ENCODE results near the gene CNNM2. TPM values are rescaled to one million over a fixed set of nuclear protein-coding genes. Genes with fewer than 3 reads are reported as not detected.

The CNNM2 gene
- total RNA-seq, 3 donors from 2014 or later (not counting 1 experiment from before 2014, with no cell fraction given), result 8.6 to 18.0 (median 16.7) TPM

DNA sequence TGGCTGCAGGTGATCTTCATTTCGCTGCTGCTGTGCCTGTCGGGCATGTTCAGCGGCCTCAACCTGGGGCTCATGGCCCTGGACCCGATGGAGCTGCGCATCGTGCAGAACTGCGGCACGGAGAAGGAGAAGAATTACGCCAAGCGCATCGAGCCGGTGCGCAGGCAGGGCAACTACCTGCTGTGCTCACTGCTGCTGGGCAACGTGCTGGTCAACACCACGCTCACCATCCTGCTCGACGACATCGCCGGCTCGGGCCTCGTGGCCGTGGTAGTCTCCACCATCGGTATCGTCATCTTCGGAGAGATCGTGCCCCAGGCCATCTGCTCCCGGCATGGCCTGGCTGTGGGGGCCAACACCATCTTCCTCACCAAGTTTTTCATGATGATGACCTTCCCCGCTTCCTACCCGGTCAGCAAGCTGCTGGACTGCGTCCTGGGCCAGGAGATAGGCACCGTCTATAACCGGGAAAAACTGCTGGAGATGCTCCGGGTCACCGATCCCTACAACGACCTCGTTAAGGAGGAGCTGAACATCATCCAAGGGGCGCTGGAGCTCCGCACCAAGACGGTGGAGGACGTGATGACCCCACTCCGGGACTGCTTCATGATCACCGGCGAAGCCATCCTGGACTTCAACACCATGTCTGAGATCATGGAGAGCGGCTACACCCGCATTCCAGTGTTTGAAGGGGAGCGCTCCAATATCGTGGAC, 1.3 kb downstream of the CNNM2 start:
- Histone ChIP-seq H3K27me3 (ENCODE audit: control insufficient read depth, insufficient read depth, low read length) (no peaks in the 10 kb centered on the region), H3K36me3 (ENCODE audit: control insufficient read depth, insufficient read depth, low read length) (no peaks in the 10 kb centered on the region), H3K9me3 (ENCODE audit: control insufficient read depth, insufficient read depth, low read length) (no peaks in the 10 kb centered on the region), H3K4me1 (ENCODE audit: control insufficient read depth, insufficient read depth, low read length) (peaks cover 27% of the 10 kb centered on the region), H3K27ac (ENCODE audit: low read length) (no peak overlapping the region), H3K4me3 (ENCODE audit: low read length) (peak overlapping the region; percentile 97)
- Mint-ChIP-seq H3K9me3 (no peaks in the 10 kb centered on the region), H3K36me3 (no peaks in the 10 kb centered on the region), H3K4me3 (peak overlapping the region; percentile 94), H3K27ac (peak overlapping the region in 1 of 2 donors; percentile 98), H3K4me1 (peaks cover 40 to 68% of the 10 kb centered on the region in 2 donors), H3K27me3 (ENCODE audit: low read depth in 2 of 2) (peaks cover 10 to 12% of the 10 kb centered on the region in 2 donors)
- WGBS (ENCODE audit: insufficient coverage), result 51% methylated on average over 47 of the region's 47 CpGs
- intact Hi-C loops (cut with micrococcal nuclease), result loop anchor here (2.0 to 5.0 kb wide), 3 partner anchors 272 to 448 kb away; partner anchors contain the start of genes NT5C2 and TAF5
- no peak for ATAC-seq
- peak; percentile 16 to 32 for DNase-seq
- TF ChIP-seq, protein P1, sequence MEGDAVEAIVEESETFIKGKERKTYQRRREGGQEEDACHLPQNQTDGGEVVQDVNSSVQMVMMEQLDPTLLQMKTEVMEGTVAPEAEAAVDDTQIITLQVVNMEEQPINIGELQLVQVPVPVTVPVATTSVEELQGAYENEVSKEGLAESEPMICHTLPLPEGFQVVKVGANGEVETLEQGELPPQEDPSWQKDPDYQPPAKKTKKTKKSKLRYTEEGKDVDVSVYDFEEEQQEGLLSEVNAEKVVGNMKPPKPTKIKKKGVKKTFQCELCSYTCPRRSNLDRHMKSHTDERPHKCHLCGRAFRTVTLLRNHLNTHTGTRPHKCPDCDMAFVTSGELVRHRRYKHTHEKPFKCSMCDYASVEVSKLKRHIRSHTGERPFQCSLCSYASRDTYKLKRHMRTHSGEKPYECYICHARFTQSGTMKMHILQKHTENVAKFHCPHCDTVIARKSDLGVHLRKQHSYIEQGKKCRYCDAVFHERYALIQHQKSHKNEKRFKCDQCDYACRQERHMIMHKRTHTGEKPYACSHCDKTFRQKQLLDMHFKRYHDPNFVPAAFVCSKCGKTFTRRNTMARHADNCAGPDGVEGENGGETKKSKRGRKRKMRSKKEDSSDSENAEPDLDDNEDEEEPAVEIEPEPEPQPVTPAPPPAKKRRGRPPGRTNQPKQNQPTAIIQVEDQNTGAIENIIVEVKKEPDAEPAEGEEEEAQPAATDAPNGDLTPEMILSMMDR (IDR thresholded peaks at IDR 0.05), result no peak

DNA sequence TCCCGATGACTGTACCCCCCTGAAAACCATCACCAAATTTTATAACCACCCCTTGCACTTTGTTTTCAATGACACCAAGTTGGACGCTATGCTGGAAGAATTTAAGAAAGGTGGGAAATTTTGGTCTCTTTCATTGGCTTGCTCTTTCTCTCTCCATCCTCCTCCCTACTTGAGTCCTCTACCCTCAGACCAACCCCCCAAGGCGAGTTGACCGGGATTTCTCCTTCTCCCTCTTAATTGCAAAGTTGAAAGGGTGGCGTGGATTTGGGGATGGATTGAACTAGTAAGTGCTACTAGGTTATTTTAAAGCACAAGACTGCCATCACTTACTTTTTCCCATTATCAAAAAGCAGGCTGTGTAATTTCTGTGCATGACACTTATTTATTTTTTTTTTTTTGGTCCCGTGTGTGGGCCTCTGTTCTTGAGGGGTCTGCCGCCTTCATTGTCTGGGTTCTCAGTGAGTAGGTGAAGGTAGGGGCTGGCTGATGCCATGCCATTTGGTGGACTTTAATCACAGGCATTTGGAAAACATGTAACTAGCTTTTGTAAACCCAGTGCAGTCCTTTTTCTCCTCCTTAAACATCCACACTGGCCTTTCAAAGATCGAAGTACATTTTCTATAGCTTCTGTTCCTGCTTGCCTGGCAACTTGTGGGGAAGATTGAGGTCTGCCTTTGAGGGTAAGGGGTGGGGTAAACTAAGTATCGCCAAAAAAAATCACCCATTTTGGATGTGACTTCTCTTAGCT, 2.1 kb downstream of the CNNM2 start:
- Mint-ChIP-seq H3K4me3 (peak overlapping the region; percentile 94), H3K9me3 (no peaks in the 10 kb centered on the region), H3K4me1 (peaks cover 40 to 68% of the 10 kb centered on the region in 2 donors), H3K27ac (peak overlapping the region in 1 of 2 donors; percentile 11), H3K36me3 (no peaks in the 10 kb centered on the region), H3K27me3 (ENCODE audit: low read depth in 2 of 2) (peaks cover 6 to 8% of the 10 kb centered on the region in 2 donors)
- no peak for DNase-seq
- Histone ChIP-seq H3K9me3 (ENCODE audit: control insufficient read depth, insufficient read depth, low read length) (no peaks in the 10 kb centered on the region), H3K4me3 (ENCODE audit: low read length) (no peak overlapping the region), H3K27ac (ENCODE audit: low read length) (no peak overlapping the region), H3K36me3 (ENCODE audit: control insufficient read depth, insufficient read depth, low read length) (no peaks in the 10 kb centered on the region), H3K27me3 (ENCODE audit: control insufficient read depth, insufficient read depth, low read length) (no peaks in the 10 kb centered on the region), H3K4me1 (ENCODE audit: control insufficient read depth, insufficient read depth, low read length) (peaks cover 27% of the 10 kb centered on the region)
- intact Hi-C loops (cut with micrococcal nuclease), result loop anchor here (2.0 to 5.0 kb wide), 3 partner anchors 273 to 447 kb away; partner anchors contain the start of genes NT5C2 and TAF5
- ATAC-seq, result no peak
- TF ChIP-seq, protein P1 (IDR thresholded peaks at IDR 0.05), result no peak
- 67% methylated on average over 5 of the region's 9 CpGs for WGBS (ENCODE audit: insufficient coverage)

DNA sequence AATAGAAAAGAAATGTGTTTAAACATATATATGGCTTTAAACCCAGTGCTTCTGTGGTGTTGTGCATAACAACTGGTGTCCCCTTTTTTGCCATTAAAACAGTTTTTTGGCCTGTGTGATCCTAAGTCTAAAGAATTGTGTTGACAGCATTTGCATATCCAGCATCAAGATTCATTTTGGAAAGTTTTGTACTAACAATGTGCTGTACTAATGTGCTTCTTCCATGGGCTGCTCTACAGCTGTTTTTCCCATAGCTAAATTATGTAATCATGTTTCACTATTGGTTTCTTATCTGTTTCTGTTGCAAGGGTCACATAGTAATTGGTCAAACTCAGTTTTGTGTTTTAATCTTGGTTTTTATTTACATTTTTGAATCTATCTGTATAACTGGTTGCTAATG, 5.5 kb downstream of the CNNM2 start:
- DNase-seq (no peak), ATAC-seq (no peak)
- Mint-ChIP-seq H3K36me3 (no peaks in the 10 kb centered on the region), H3K9me3 (no peaks in the 10 kb centered on the region), H3K4me3 (no peak overlapping the region), H3K27me3 (ENCODE audit: low read depth in 2 of 2) (no peaks in the 10 kb centered on the region), H3K4me1 (peaks cover 44 to 55% of the 10 kb centered on the region in 2 donors), H3K27ac (no peak overlapping the region)
- H3K9me3 ChIP-seq (ENCODE audit: control insufficient read depth, insufficient read depth, low read length), result no peaks in the 10 kb centered on the region
- H3K4me3 ChIP-seq (ENCODE audit: low read length), result no peak overlapping the region
- no peaks in the 10 kb centered on the region for H3K36me3 ChIP-seq (ENCODE audit: control insufficient read depth, insufficient read depth, low read length)
- no peaks in the 10 kb centered on the region for H3K27me3 ChIP-seq (ENCODE audit: control insufficient read depth, insufficient read depth, low read length)
- H3K4me1 ChIP-seq (ENCODE audit: control insufficient read depth, insufficient read depth, low read length), result peaks cover 22% of the 10 kb centered on the region
- no peak overlapping the region for H3K27ac ChIP-seq (ENCODE audit: low read length)
- intact Hi-C loops (cut with micrococcal nuclease), result no loop called here
- TF ChIP-seq, protein P1 (IDR thresholded peaks at IDR 0.05), result no peak
